UCSD-AML1 (cell line): ENCODE results near the gene FHOD3.

Source experiments
- DNase-seq: peaks from one replicate; lab custom pipeline; 2025; ENCODE audit not compliant: unreplicated experiment; lab: John Stamatoyannopoulos, UW

The FHOD3 gene

GRCh38 chr18:36403896-36404820, 106.6 kb downstream of the FHOD3 start:
- no peak for DNase-seq

- no peak for DNase-seq
Observed at GRCh38 chr18:36405611-36406010, 108.1 kb downstream of the FHOD3 start.

GRCh38 chr18:36406805-36407204, 109.3 kb downstream of the FHOD3 start:
- no peak for DNase-seq

DNA sequence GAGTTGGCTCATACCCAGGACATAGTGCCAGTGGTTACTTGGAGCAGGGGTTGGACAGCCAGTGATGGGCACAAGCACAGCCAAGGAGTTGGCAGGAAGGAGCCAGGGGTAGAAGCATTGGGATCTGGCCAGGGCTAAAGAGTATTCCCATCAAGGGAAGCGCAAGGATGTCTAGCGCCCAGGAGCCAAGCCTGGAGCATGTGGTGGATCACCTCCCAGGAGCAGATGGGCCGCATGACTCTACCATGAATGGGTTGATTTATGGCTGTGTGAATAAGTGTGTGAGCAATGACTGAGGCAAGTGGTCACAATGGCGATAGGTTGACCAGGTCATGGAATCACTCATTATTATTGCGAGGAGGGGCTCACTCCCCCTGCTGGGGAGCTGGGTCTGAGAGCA, 111.1 kb downstream of the FHOD3 start:
- DNase-seq = no peak

GRCh38 chr18:36409779-36410178, 112.3 kb downstream of the FHOD3 start:
- DNase-seq = no peak

DNA sequence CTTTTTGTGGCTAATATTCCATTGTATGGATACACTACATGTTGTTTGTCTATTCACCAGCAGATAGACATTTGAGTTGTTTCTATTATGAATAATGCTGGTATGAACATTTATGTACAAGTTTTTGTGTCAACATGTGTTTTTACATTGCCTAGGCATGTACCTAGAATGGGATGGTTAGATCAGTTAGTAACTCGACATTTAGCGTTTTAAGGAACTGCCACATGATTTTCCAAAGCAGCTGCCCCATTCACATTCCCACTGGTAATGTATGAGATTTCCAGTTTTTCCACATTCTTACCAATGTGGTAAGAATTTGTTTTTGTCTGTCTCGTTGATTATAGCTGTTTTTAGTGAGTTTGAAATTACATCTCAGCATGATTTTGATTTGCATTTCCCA, 112.8 kb downstream of the FHOD3 start:
- DNase-seq = no peak

GRCh38 chr18:36411745-36412168, 114.2 kb downstream of the FHOD3 start:
- no peak for DNase-seq

DNA sequence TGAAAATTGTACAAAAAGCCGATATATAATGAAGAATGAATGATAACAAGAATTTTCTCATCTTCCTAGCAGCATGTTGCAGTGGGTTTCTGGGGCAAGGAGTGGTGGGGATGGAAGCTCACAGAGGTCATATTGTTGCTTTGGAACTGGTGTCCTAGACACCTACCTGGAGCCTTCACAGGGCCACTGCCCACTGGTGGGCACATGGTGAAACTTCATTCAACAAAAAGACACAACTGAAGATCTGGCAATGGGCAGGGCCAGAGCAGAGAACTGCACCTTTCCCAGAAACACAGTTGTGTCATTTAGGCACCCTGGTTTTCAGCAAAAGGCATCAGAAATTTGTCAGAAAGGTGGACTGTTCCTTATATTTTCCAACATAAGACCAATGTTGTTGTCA, 115.3 kb downstream of the FHOD3 start:
- no peak for DNase-seq

DNA sequence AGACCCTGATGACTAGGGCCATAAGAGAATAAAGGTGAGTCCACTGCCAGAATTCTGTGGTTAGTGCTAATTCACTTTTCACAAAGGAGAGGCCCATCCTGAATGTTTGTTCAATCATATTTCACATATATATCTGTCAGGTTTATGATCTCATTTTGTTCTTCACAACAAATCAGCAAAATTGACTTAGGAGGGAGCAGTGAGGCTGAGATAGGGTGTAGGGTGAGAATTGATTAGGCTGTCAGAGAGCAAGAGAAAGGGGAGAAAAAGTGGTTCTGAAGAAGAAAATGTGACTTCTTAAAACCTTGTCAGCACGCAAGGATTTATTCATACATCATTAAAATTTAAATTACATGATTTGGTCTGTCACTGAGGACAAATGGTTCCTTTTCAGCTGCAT, 117.7 kb downstream of the FHOD3 start:
- no peak for DNase-seq

- no peak for DNase-seq
Observed at GRCh38 chr18:36415625-36416024, 118.1 kb downstream of the FHOD3 start.

- DNase-seq = no peak
Observed at GRCh38 chr18:36419188-36419899, 121.8 kb downstream of the FHOD3 start.

GRCh38 chr18:36419900-36420531, 122.5 kb downstream of the FHOD3 start:
- no peak for DNase-seq

- DNase-seq = no peak
Observed at GRCh38 chr18:36420826-36421225, 123.3 kb downstream of the FHOD3 start.

- no peak for DNase-seq
Observed at GRCh38 chr18:36424741-36425142, 127.2 kb downstream of the FHOD3 start.

DNA sequence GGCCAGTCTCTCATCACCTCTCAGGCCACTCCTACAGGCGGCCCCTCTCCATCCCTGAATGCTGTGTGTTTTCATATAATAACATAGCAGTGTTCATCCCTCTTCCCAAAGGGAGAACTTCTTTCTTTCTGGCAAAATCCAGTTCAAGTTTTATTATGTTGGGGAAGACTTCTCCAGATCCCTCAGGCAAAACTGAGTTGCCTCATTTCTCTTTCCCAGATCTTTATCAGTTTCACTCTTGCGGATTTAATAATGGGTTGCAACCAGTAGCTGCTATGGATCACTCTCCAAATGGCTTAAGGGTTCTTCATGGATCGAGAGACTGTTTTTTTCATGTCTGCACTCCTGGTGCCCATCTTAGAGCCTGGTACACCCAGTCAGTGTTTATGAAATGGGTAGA, 129.9 kb downstream of the FHOD3 start:
- no peak for DNase-seq

DNA sequence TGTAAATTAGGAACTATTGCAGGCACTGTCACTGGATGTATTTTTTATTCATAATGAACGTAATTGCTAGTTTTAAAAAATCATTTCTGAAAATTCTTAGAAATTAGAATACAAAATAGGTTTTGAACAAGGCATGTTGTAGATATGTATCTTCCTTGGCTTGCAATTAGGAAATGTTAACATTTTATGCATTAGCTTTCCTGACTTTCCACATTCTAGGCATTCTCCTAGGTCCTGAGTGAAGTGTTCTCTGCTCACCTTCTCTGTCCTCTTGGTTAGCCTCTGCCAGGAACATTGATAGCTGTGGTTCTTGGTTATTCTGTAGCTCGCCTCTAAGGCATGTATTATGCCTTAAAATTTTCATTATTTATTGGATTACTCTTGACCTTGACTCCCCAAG, 130.3 kb downstream of the FHOD3 start:
- DNase-seq = no peak

DNA sequence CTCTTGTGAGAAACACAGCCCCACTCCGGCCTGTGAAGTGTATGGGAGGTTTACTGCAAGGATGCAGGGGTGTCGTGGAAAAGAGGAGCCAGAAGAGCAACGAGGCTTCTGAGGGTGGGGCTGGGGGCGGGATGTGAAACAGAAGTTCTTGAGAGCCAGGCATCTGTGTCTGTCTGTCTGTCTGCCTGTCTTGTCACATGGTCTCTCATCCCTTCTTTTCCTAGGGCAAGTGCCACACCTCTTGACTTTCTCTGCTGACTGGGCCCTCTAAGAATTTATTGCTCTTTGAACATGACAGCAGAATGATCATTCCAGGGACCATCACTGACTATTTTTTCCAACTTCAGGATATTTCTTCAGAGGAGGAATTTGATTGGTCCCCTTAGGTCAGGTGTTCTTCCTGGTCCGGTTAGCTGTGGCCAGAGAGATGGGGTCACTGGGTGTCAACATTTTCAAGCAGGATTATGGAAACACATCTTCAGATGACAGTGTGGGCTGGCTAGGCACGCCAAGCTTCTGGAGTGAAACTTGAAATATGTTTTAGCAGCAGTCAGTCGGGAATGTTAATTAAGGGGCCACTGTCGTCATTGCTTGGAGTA, 131.0 kb downstream of the FHOD3 start:
- DNase-seq = no peak

DNA sequence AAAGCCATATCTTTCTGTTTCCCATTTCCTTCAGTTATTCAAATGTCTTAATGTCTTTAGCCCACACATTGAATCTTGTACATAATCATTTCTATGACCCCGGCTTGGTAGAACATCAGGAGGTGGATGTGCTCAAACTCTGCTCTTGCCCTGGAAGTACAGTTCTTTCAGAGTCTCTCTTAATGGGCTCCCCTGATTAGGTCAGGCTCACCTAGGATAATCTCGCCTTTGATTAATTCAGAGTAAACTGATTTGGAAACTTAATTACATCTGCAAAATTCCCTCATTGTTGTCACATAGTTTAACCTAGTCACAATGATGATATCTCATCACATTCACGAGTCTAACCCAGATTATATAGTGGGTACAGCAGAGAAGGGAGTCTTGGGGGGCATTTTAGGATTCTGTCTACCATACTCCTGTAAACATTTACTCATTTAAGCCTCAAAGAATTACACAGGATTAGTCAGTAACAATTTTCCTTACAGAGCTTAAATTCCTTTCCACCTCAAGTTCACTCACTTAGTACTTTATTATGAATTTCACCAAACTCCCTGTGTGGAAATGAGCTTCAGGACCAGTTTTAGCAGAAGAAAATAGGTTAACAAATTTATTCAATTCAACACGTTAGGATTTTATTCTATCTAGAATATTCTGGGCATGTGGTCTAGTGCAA, 135.5 kb downstream of the FHOD3 start:
- DNase-seq = no peak

GRCh38 chr18:36436387-36436786, 138.9 kb downstream of the FHOD3 start:
- no peak for DNase-seq

DNA sequence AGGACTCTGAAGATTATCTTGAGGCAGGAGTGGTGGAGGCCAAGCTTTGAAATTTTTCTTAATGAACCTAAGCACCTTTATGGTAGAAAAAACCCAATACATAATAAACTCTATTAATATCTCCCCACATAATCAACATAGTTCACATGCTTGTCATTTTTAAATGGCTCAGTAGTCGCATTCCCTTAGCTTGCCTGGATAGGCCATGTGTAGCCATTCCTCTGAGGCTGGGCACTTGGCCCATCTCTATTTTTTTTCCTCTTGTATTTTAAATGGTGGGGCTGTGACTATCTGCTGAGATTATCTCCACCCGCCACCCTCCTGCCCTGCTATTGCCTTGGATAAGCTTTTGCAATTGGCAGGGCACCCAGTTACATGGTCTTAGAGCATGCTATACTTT, 143.1 kb downstream of the FHOD3 start:
- no peak for DNase-seq
